ENCODE data around the gene TEAD4. TPM values are rescaled to one million over a fixed set of nuclear protein-coding genes. Genes with fewer than 3 reads are reported as not detected.

Gene TEAD4
- total RNA-seq, 4 donors from 2014 or later, result 28.5 to 50.9 (median 37.0) TPM

GRCh38 chr12:3000548-3001275 lies 41.5 kb downstream of the TEAD4 start:
- no peak for DNase-seq
- no peak for TF ChIP-seq POLR2A (IDR thresholded peaks at IDR 0.05)
- TF ChIP-seq CTCF (IDR thresholded peaks at IDR 0.05), result no peak
- Histone ChIP-seq H3K4me1 (peaks cover 9 to 12% of the 10 kb centered on the region in 2 donors), H3K4me3 (replicated peaks in 1 of 3) (no peak overlapping the region), H3K27me3 (no peaks in the 10 kb centered on the region), H3K36me3 (no peaks in the 10 kb centered on the region), H3K9me3 (no peaks in the 10 kb centered on the region), H3K27ac (no peak overlapping the region)
- 56 to 58% methylated on average over 13 of the region's 13 CpGs for WGBS, 2 donors
- intact Hi-C loops (cut with DNase I), result no loop called here

GRCh38 chr12:3002646-3003045 lies 43.4 kb downstream of the TEAD4 start:
- no peaks in the 10 kb centered on the region for H3K36me3 ChIP-seq
- H3K4me1 ChIP-seq, result peaks cover 9 to 12% of the 10 kb centered on the region in 2 donors
- no peak overlapping the region for H3K27ac ChIP-seq
- TF ChIP-seq POLR2A (IDR thresholded peaks at IDR 0.05) (no peak), CTCF (IDR thresholded peaks at IDR 0.05) (no peak)
- no peak for DNase-seq
- intact Hi-C loops (cut with DNase I), result no loop called here
- H3K27me3 ChIP-seq, result no peaks in the 10 kb centered on the region
- no peaks in the 10 kb centered on the region for H3K9me3 ChIP-seq
- H3K4me3 ChIP-seq (replicated peaks in 1 of 3), result no peak overlapping the region
- 94 to 96% methylated on average over 5 of the region's 5 CpGs for WGBS, 2 donors

- Histone ChIP-seq H3K36me3 (no peaks in the 10 kb centered on the region), H3K27me3 (no peaks in the 10 kb centered on the region), H3K4me3 (replicated peaks in 1 of 3) (no peak overlapping the region), H3K27ac (no peak overlapping the region), H3K4me1 (peaks cover 9 to 12% of the 10 kb centered on the region in 2 donors), H3K9me3 (no peaks in the 10 kb centered on the region)
- intact Hi-C loops (cut with DNase I), result no loop called here
- WGBS, 2 donors, result 88 to 90% methylated on average over 11 to 14 of the region's 15 CpGs
- TF ChIP-seq POLR2A (IDR thresholded peaks at IDR 0.05) (no peak), CTCF (IDR thresholded peaks at IDR 0.05) (no peak)
- DNase-seq, result no peak
Measured at GRCh38 chr12:3003357-3003992, 44.3 kb downstream of the TEAD4 start.

GRCh38 chr12:3004655-3005565 lies 45.7 kb downstream of the TEAD4 start:
- intact Hi-C loops (cut with DNase I), result no loop called here

More at GRCh38 chr12:3004655-3005565, 45.7 kb downstream of the TEAD4 start:
- peak; percentile 59 to 71 for DNase-seq
- no peak for TF ChIP-seq POLR2A (IDR thresholded peaks at IDR 0.05)
- TF ChIP-seq CTCF (IDR thresholded peaks at IDR 0.05), result peak in 2 of 6 experiments; percentile 12 to 26
- Histone ChIP-seq H3K4me3 (replicated peaks in 1 of 3) (no peak overlapping the region), H3K27me3 (no peaks in the 10 kb centered on the region), H3K27ac (peak overlapping the region; percentile 42 to 79 (median 60)), H3K9me3 (no peaks in the 10 kb centered on the region), H3K36me3 (no peaks in the 10 kb centered on the region), H3K4me1 (peaks cover 7 to 9% of the 10 kb centered on the region in 2 donors)
- WGBS, 2 donors, result 52 to 55% methylated on average over 15 of the region's 15 CpGs

Measured in thyroid gland (tissue), 4 donors.